ENCODE measurements around the gene ACKR4.
"Not testable (repeated sequence)": the region's sequence is repeated elsewhere in the genome, so short reads cannot be mapped to it uniquely, and the experiment has no call there.

Gene ACKR4

DNA sequence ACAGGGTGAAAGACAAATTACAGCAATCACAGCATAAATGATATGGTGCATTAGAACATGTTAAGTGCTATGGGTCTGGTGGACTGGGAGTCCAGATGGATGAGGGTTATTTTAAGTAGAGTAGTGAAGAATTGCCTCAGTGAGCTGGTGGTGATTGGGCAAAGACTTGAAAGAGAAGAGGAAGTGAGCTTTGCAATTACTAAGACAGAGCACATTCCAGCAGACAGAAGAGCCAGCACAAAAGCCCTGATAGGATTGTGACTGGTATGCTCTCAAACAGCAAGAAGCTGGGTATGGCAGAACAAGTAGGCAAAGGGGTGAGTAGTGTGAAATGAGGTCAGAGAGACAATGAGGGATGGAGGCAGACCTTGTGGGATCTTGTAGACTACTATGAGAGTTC, 2.1 kb upstream of the ACKR4 start:
- no peak for FAIRE-seq

DNA sequence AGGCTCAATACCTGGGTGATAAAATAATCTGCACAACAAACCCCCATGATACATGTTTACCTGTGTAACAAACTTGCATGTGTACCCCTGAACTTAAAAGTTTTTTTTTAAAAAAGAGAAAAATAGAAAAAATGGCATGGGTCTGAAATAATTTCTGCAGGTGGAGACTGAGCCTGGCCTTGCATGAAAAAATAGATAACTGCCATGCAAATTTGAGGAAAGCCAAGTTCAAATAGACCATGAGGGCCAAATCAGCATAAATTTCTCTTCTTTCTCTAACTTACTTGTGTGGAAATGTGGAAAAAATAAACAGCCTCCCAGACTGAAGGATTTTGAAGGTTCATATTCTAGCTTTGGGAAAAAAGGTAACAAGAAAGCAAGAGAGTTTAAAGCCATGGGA, 744 bp upstream of the ACKR4 start:
- no peak for FAIRE-seq

DNA sequence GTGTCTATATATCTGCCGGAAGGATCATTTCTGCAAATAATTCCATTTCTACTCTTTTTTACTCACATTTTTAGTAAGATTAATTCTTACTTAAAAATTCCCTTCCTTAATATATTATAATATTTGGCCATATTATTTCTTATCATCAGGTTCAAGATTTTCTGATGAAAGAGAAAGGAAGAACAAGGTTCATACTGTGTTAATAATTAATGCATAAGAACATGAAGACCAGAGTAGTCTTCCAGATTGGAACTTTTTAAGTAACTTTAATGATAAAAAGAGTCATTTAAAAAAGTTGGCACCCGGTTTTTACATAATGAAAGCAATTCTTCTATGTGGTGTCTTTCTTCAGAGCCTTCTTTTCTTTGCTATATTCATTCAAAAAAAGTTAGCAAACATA, 590 bp downstream of the ACKR4 start:
- no peak for FAIRE-seq

DNA sequence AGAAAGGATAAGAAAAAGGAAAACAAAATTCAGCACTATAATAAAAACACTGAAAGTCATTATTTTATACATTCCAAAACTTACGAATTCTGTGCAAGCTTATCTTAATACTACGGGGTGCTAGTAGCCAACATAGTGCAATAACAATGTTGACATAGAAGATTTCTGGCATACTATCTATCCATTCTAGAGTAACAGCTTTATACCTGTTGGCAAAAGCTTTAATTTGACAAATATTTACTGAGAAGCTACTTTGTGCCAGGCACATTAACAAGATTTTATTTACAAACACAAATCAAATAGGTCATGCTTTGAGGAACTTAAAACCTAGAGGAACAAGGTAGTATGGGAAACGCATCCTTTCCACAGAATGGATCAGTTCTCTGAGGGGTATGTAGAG, 1.1 kb downstream of the ACKR4 start:
- FAIRE-seq, result no peak

- FAIRE-seq, result not testable (repeated sequence)
Observed at GRCh38 chr3:132600614-132601013, 3.5 kb downstream of the ACKR4 start.

DNA sequence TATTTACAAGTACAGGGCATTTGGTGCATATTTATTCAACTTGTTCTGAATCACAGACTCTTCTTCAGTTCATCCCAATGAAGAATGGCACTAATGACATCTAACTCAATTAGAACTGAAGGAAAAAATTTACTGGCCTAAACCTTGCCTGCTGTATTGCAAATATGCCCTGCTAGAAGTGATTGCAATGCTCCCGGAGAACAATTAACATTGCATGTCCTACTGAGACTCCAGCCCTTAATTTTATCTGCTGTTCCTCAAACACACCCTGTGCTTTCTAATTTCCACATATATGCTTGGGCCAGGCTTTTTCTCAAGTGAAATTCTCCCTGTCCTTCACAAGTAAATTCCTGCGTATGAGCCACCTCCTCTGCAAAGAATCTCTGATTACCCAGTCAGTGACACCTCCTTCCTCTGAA, 8.3 kb downstream of the ACKR4 start:
- no peak for FAIRE-seq

DNA sequence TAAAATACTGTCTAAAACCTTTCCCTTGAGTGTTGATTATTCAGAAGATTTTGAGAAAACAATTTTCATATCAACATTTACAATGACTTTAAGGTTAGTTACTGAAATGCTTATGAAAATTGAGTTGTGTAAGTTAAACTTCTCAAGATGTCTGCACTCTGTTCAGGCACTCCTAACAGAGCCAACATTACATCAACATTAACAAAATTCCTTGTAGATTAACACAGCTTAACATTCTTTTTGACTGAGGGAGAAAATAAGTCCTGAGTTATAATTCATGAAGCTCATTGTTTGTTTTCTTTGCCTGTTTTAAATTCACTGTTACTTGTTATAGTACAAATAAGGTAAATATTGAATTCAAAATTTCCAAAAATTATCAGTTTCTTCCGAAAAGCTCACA, 9.0 kb downstream of the ACKR4 start:
- FAIRE-seq, result no peak

GRCh38 chr3:132606620-132607019, 9.6 kb downstream of the ACKR4 start:
- not testable (repeated sequence) for FAIRE-seq

GRCh38 chr3:132615301-132615700, 18.2 kb downstream of the ACKR4 start:
- not testable (repeated sequence) for FAIRE-seq

DNA sequence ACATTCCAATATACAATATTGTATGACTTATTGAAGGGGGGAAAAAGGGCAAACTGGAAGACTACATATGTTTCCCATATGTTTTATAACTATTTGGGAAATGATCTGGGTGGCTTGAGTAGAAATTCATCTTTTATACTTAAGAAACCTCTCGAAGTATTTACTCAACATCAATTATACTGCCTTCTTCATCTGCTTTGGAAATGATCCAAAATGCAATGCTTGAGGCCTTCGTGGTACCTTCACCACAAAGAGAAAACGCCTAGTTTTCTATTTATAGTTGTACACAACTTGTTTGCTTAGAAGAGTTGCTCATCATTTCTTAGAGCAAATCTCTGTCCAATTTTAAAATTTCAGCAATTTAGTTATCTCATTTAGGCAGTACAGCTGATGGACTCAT, 18.8 kb downstream of the ACKR4 start:
- FAIRE-seq, result no peak

GRCh38 chr3:132616780-132617179, 19.7 kb downstream of the ACKR4 start:
- no peak for FAIRE-seq

DNA sequence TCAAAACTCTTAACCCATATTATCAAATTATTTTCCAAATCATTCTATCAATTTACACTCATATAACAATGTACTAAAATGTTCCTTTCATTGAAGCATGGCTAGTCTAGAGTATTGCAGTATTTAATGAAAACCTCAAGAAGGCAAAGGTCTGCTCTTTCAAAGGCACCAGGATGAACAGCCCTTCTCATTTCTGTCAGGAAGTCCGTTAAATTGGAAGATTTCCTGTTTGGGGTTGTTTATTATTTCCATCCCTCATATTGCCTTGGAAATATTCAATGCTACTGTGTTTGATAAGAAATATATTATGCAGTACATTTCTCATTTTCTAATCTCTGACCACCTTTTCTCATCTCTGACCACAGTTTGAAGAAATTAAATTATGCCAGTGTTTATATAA, 25.1 kb downstream of the ACKR4 start:
- no peak for FAIRE-seq

GRCh38 chr3:132622761-132623160, 25.7 kb downstream of the ACKR4 start:
- FAIRE-seq, result no peak

DNA sequence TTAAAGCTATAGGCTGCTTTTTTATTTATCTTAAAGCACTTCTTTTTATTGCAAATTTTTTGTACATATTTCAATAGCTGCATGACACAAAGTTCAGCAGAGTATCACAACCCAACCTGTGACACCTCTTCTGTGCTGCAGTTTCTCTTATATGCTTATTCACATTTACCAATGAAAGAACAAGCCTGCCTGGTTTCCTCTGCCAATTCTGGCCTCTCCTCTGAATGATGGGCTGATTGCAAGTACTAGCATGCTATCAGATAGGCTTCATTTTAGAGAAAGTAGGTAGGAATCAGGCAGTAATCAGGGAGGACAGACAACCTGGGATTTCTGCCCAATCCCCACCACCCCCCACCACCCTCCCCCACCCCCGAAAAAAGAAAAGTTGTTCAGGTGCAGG, 26.6 kb downstream of the ACKR4 start:
- FAIRE-seq, result no peak

GRCh38 chr3:132624790-132625189, 27.7 kb downstream of the ACKR4 start:
- FAIRE-seq, result no peak

- peak; percentile 49 for FAIRE-seq
Observed at GRCh38 chr3:132625613-132626012, 28.5 kb downstream of the ACKR4 start.

GRCh38 chr3:132626955-132627354, 29.9 kb downstream of the ACKR4 start:
- FAIRE-seq, result no peak

DNA sequence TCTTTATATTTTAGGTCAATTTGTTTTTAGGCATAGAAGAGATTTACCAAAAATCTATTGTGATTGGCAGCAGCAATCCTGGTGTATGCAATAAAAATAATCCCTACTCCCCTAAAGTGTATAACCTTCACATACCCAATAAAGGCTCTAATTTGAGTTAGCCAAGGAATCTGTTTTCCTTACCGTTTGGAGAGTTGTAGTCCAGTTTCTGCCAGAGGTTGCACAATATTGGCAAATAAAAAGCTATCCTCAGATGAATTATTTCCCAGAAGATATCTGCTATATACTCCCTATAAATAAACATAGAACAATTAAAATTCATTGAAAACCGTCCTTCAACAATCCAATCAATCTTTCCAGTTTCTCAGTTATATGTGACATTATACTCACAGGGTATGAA, 31.1 kb downstream of the ACKR4 start:
- no peak for FAIRE-seq

GRCh38 chr3:132629928-132630327, 32.9 kb downstream of the ACKR4 start:
- no peak for FAIRE-seq

GRCh38 chr3:132630612-132631011, 33.5 kb downstream of the ACKR4 start:
- no peak for FAIRE-seq

- FAIRE-seq, result no peak
Observed at GRCh38 chr3:132635052-132635451, 38.0 kb downstream of the ACKR4 start.

DNA sequence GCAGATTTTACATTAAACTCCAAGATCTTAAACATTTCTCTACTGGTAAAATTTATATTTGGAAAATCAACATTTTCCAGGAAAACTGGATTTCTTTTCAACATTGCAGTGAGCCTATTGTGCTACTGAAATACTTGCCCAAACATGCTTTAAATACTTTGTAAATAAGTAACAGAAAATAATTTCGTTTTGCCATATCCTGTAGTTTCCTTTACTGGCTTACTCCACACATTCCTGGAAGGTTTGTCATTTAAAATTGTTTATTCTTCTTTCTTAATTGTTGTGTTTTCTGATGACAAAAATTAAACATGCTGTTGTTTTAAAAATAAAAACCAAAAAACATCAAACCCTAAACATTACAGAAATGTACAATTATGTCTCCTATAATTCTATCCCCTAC, 40.5 kb downstream of the ACKR4 start:
- peak; percentile 16 for FAIRE-seq

- no peak for FAIRE-seq
Observed at GRCh38 chr3:132638706-132639105, 41.6 kb downstream of the ACKR4 start.

DNA sequence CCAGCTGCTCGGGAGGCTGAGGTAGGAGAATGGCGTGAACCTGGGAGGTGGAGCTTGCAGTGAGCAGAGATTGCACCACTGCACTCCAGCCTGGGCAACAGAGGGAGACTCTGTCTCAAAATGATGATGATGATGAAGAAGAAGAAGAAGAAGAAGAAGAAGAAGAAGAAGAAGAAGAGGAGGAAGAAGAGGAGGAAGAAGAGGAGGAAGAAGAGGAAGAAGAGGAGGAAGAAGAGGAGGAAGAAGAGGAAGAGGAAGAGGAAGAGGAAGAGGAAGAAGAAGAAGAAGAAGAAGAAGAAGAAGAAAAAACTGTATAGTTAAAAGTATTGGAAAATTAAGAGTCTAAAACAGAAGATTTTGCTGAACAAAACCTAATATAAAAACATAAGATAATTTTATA, 44.4 kb downstream of the ACKR4 start:
- FAIRE-seq, result not testable (repeated sequence)

DNA sequence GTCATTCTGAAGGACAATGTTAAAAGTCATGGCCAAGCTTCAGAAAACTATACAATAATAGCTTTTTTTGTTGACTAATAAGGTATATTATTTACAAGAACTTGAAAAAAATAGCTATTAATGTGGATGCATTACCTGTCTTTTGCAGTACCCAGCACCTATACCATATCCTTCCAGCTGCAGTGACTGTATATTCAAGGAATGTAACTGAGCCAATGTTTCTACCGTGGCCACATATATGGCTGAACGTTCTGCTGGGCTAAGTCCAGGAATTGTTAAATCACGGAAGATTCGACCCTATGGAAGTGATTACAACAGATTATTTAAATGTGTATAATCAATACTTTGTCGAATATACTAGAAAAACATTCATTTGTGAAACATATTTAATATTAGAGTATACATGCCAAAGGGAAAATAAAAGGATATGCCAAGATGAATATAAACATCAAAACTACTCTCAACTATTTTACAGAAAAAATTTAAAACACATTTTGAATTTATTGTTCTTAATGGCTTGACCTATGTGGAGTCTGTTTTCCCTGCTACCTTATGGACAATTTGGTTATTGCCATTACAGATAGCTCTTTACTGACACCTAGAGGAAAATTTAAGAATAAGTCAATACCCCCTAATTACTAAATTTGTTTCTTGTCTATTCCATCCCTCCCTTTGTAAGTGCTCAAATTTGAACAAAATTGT, 44.9 kb downstream of the ACKR4 start:
- FAIRE-seq, result peak; percentile 98

GRCh38 chr3:132642539-132642847, 45.4 kb downstream of the ACKR4 start:
- no peak for FAIRE-seq
